HPDE6-E6E7 (cell line): ENCODE measurements around the gene ST3GAL5.
"Not testable (repeated sequence)": the region's sequence is repeated elsewhere in the genome, so short reads cannot be mapped to it uniquely, and the experiment has no call there.

Experiments used
- DNase-seq: peaks from one replicate; pipeline ENCODE4 v3.0.0; 2011; ENCODE audit warnings: missing footprints; ENCODE audit errors: extremely low spot score

Gene ST3GAL5

GRCh38 chr2:85917887-85918795 lies 29.4 kb upstream of the ST3GAL5 start:
- DNase-seq, result no peak

GRCh38 chr2:85915606-85916303 lies 27.0 kb upstream of the ST3GAL5 start:
- no peak for DNase-seq

- no peak for DNase-seq
Measured at GRCh38 chr2:85914922-85915321, 26.1 kb upstream of the ST3GAL5 start.

- DNase-seq, result no peak
Measured at GRCh38 chr2:85913884-85914881, 25.4 kb upstream of the ST3GAL5 start.

- no peak for DNase-seq
Measured at GRCh38 chr2:85911814-85912692, 23.3 kb upstream of the ST3GAL5 start.

GRCh38 chr2:85911097-85911496 lies 22.3 kb upstream of the ST3GAL5 start:
- DNase-seq, result no peak

GRCh38 chr2:85909005-85909404 lies 20.2 kb upstream of the ST3GAL5 start:
- no peak for DNase-seq

- no peak for DNase-seq
Measured at GRCh38 chr2:85908506-85908905, 19.7 kb upstream of the ST3GAL5 start.

GRCh38 chr2:85907671-85908157 lies 18.9 kb upstream of the ST3GAL5 start:
- no peak for DNase-seq

GRCh38 chr2:85906748-85907147 lies 18.0 kb upstream of the ST3GAL5 start:
- no peak for DNase-seq

GRCh38 chr2:85905891-85906290 lies 17.1 kb upstream of the ST3GAL5 start:
- no peak for DNase-seq

GRCh38 chr2:85905187-85905666 lies 16.4 kb upstream of the ST3GAL5 start:
- no peak for DNase-seq

GRCh38 chr2:85903849-85904248 lies 15.1 kb upstream of the ST3GAL5 start:
- no peak for DNase-seq

- DNase-seq, result no peak
Measured at GRCh38 chr2:85902496-85902895, 13.7 kb upstream of the ST3GAL5 start.

GRCh38 chr2:85901155-85901554 lies 12.4 kb upstream of the ST3GAL5 start:
- no peak for DNase-seq

GRCh38 chr2:85900366-85900765 lies 11.6 kb upstream of the ST3GAL5 start:
- DNase-seq, result no peak

GRCh38 chr2:85899849-85900248 lies 11.1 kb upstream of the ST3GAL5 start:
- no peak for DNase-seq

GRCh38 chr2:85899284-85899683 lies 10.5 kb upstream of the ST3GAL5 start:
- DNase-seq, result no peak

GRCh38 chr2:85898881-85899280 lies 10.1 kb upstream of the ST3GAL5 start:
- no peak for DNase-seq

GRCh38 chr2:85894554-85895278 lies 5.9 kb upstream of the ST3GAL5 start:
- not testable (repeated sequence) for DNase-seq
